ENCODE results near the gene MYBBP1A. TPM values are rescaled to one million over a fixed set of nuclear protein-coding genes. Genes with fewer than 3 reads are reported as not detected.

The MYBBP1A gene
- total and polyA plus RNA-seq, 9 of the 15 experiments (the other 6 are each of a cell fraction or from before 2014, with no cell fraction given), result 2.0 to 114 (median 47.2) TPM

DNA sequence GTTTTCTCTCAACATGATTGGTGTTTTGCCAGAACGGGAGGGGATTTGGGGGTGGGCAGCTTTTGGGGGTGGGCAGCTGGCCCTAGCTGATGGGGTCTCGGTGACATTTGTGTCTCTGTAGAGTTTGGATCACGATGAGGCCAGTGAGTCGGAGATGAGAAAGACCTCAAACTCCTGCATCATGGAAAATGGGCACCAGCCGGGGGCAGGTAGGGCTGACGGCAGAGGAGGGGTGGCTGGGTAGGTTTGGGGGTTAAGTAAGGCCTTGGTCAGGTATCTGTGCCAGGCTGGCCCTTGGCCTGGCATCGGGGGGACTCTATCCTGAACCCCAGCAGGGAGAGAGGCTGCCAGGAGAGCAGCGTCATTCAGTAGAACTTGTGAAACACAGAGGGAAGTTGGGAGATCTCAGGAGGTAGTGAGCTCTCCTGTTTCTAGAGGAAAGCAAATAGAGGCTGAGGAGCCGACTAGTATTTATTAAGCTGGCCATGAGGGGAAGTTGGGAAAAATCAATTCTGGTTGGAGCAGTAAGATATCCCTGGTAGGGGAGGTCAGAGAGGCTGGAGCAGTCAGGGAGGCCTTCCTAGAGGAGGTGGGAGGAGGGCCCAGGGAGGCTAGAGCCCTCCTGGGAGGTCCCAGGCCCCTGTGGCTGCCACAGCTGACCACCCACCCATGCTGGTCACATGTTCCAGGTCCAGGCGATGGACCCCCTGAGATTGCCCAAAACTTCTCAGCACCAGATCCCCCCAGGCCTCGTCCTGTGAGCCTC, 37.2 kb upstream of the MYBBP1A start:
- no peak overlapping the region for H3K4me2 ChIP-seq (ENCODE audit: insufficient read depth, low read length)
- TF ChIP-seq, protein P1, sequence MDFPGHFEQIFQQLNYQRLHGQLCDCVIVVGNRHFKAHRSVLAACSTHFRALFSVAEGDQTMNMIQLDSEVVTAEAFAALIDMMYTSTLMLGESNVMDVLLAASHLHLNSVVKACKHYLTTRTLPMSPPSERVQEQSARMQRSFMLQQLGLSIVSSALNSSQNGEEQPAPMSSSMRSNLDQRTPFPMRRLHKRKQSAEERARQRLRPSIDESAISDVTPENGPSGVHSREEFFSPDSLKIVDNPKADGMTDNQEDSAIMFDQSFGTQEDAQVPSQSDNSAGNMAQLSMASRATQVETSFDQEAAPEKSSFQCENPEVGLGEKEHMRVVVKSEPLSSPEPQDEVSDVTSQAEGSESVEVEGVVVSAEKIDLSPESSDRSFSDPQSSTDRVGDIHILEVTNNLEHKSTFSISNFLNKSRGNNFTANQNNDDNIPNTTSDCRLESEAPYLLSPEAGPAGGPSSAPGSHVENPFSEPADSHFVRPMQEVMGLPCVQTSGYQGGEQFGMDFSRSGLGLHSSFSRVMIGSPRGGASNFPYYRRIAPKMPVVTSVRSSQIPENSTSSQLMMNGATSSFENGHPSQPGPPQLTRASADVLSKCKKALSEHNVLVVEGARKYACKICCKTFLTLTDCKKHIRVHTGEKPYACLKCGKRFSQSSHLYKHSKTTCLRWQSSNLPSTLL (IDR thresholded peaks at IDR 0.05), result no peak
- TF ChIP-seq, protein P2, sequence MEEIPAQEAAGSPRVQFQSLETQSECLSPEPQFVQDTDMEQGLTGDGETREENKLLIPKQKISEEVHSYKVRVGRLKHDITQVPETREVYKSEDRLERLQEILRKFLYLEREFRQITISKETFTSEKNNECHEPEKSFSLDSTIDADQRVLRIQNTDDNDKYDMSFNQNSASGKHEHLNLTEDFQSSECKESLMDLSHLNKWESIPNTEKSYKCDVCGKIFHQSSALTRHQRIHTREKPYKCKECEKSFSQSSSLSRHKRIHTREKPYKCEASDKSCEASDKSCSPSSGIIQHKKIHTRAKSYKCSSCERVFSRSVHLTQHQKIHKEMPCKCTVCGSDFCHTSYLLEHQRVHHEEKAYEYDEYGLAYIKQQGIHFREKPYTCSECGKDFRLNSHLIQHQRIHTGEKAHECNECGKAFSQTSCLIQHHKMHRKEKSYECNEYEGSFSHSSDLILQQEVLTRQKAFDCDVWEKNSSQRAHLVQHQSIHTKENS (CRISPR knock-in tag; IDR thresholded peaks at IDR 0.05), result no peak
- TF ChIP-seq ZFP36 (IDR thresholded peaks at IDR 0.05; ENCODE audit: low read depth, low read length, partially characterized antibody), result peak; percentile 76
- TF ChIP-seq, protein P3, sequence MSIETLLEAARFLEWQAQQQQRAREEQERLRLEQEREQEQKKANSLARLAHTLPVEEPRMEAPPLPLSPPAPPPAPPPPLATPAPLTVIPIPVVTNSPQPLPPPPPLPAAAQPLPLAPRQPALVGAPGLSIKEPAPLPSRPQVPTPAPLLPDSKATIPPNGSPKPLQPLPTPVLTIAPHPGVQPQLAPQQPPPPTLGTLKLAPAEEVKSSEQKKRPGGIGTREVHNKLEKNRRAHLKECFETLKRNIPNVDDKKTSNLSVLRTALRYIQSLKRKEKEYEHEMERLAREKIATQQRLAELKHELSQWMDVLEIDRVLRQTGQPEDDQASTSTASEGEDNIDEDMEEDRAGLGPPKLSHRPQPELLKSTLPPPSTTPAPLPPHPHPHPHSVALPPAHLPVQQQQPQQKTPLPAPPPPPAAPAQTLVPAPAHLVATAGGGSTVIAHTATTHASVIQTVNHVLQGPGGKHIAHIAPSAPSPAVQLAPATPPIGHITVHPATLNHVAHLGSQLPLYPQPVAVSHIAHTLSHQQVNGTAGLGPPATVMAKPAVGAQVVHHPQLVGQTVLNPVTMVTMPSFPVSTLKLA (conservative IDR thresholded peaks at IDR 0.05), result no peak
- H2AFZ ChIP-seq (ENCODE audit: low read depth, low read length), result no peak overlapping the region
- no peak overlapping the region for H3K27ac ChIP-seq (ENCODE audit: extremely low read depth, low read depth, low read length)
- ATAC-seq, result no peak
- no peak overlapping the region for H3K9ac ChIP-seq (ENCODE audit: insufficient read depth in 1 of 2, low read depth in 2 of 2, low read length in 2 of 2)
- FAIRE-seq, result no peak
- H3K36me3 ChIP-seq (ENCODE audit: control insufficient read depth, insufficient read depth, low read length), result no peaks in the 10 kb centered on the region
- ChIA-PET POLR2A (interaction anchor here (0.6 kb wide), 1 partner anchor 41 kb away, joined by 3 read pairs; no protein-coding TSS in a partner anchor), CTCF (ENCODE audit: low intra/inter-chr PET ratio) (no interaction called here)
- H3K27me3 ChIP-seq (ENCODE audit: control insufficient read depth in 2 of 2, insufficient read depth in 2 of 2, low read length in 2 of 2), result peaks cover 2 to 75% of the 10 kb centered on the region in 2 experiments; a peak in 4 of 5 replicates
- 0% methylated on average over 3 of the region's 11 CpGs for whole genome bisulfite sequencing (ENCODE audit: insufficient coverage, low coverage, missing lambda C conversion rate)
- BruUV-seq (replicated peaks), result no TSS peak
- H3K9me3 ChIP-seq (replicated peaks; ENCODE audit: control insufficient read depth, insufficient read depth, low read depth, low read length), result no peaks in the 10 kb centered on the region
- DNase-seq (ENCODE audit: extremely low read depth in 1 of 4, low spot score in 3 of 4), result no peak
- no peaks in the 10 kb centered on the region for H3K79me2 ChIP-seq (ENCODE audit: control insufficient read depth, insufficient read depth, low read length)
- in situ Hi-C loops (cut with MboI), result no loop called here
- H3K4me1 ChIP-seq (replicated peaks in 1 of 2; ENCODE audit: control insufficient read depth in 2 of 2, insufficient read depth in 2 of 2, low read length in 2 of 2), result peaks cover 6 to 20% of the 10 kb centered on the region in 2 experiments; a peak in 4 of 5 replicates
- H3K9me1 ChIP-seq (ENCODE audit: control insufficient read depth, insufficient read depth, low read length), result no peaks in the 10 kb centered on the region
- peaks cover 12% of the 10 kb centered on the region; the same call in 1 of the 2 replicates for H4K20me1 ChIP-seq (replicated peaks; ENCODE audit: control insufficient read depth, insufficient read depth, low read length)
- H3K4me3 ChIP-seq, result no peak overlapping the region
- intact Hi-C loops (cut with micrococcal nuclease), result no loop called here

Measured in K562 (cell line).